Ovary (tissue), 9 donors: ENCODE measurements around the gene CHD6. TPM values are rescaled to one million over a fixed set of nuclear protein-coding genes. Genes with fewer than 3 reads are reported as not detected.

Source experiments
- DNase-seq, 5 donors: peaks; one replicate each; pipeline ENCODE4 v3.0.0-alpha.2; 2019 to 2020
- H3K27ac ChIP-seq, 2 donors: fragments of 200-600 bp; one replicate each; pipeline versions ENCODE4 v1.5.1 to v1.8.0; 2019 to 2022
- H3K27me3 ChIP-seq: fragments of 200-600 bp; one replicate; pipeline ENCODE4 v1.8.0; 2022
- H3K36me3 ChIP-seq: fragments of 200-600 bp; sonication (generic); one replicate; pipeline ENCODE4 v1.5.1; 2019
- H3K4me1 ChIP-seq: one replicate; pipeline ENCODE4 v1.8.1; 2013; ENCODE audit warnings: mild to moderate bottlenecking, moderate library complexity; ENCODE audit not compliant: insufficient read depth
- H3K4me3 ChIP-seq: fragments of 200-600 bp; sonication (generic); one replicate; pipeline ENCODE4 v1.5.1; 2017
- H3K9me3 ChIP-seq, 2 donors: fragments of 200-600 bp in 1 of 2; sonication (generic) in 1 of 2; one replicate each; pipeline versions ENCODE4 v1.5.1 to v1.8.1; 2013 to 2019; ENCODE audit warnings: mild to moderate bottlenecking in 1 of 2, moderate library complexity in 1 of 2
- CTCF ChIP-seq, 3 donors: fragments of 450-650 bp in 2 of 3; fragments of 200-600 bp in 1 of 3; IDR thresholded peaks; one replicate each; pipeline versions ENCODE4 v1.5.1 to v1.8.0; 2016 to 2022; ENCODE audit warnings: antibody characterized with exemption in 3 of 3, mild to moderate bottlenecking in 1 of 3
- EP300 ChIP-seq: sonication (generic); formaldehyde crosslinking; IDR thresholded peaks from one replicate; pipeline ENCODE4 v1.6.1; 2017; ENCODE audit warnings: antibody characterized with exemption
- POLR2A ChIP-seq: fragments of 450-650 bp; IDR thresholded peaks from one replicate; pipeline ENCODE4 v1.6.1; 2017; ENCODE audit warnings: antibody characterized with exemption, mild to moderate bottlenecking, moderate library complexity
- WGBS, 3 donors: extraction: QIAGEN DNeasy Blood & Tissue Kit in 1 of 3; methylation state at CpG; one replicate each; pipeline versions ENCODE4 v1.1.5 to v1.1.7; 2013 to 2017; 5-methylcytosine and 5-hydroxymethylcytosine counted together
- intact Hi-C, 4 donors: fragments of 100-400 bp; cut with DNase I; formaldehyde crosslinking; loops; one replicate each; pipeline versions ENCODE4 v1.11.0 to v1.15.1; 2022 to 2023
- polyA plus RNA-seq, 2 donors: library from polyadenylated mRNA; stranded (reverse); fragments of 200-250 nt in 1 of 2; fragments of 350-450 nt in 1 of 2; fragmentation: Illumina TruSeq in 1 of 2; extraction: RNeasy Lipid Tissue Mini Kit (QIAGEN cat#74804) in 1 of 2; gene quantifications; one replicate each; pipeline ENCODE4 v1.2.3, GENCODE V29; 2013 to 2014
- total RNA-seq, 7 donors: library from RNA; depleted of rRNA in 2 of 7; stranded (reverse); fragments of >200 nt in 2 of 7; fragmentation: NEBNext Ultra II Directional in 3 of 7; extraction: Animal tissue kit (Norgen Biotek cat#: 25700) in 3 of 7; gene quantifications; one replicate each; pipeline versions ENCODE4 v1.1.0 to v1.2.4, GENCODE V29; 2016 to 2023
- donor health status: DM: no; HTN: no; CAD: no; lungs with moderate emphysema.
- donor health status: DM: no; HTN: no; CAD: no.
- donor health status: Bipolar disorder and iron deficiency.
- donor health status: DM: yes; HTN: yes; CAD: no.
- donor health status: DM: no; HTN: no; CAD: no.
- donor health status: DM: yes; HTN: yes; CAD: no.

Gene CHD6
- total and polyA plus RNA-seq, 9 donors: 12.1 to 82.4 (median 52.7) TPM

- Histone ChIP-seq H3K36me3 (no peaks in the 10 kb centered on the region), H3K9me3 (no peaks in the 10 kb centered on the region), H3K4me3 (no peak overlapping the region), H3K4me1 (peaks cover 15% of the 10 kb centered on the region), H3K27ac (no peak overlapping the region), H3K27me3 (no peaks in the 10 kb centered on the region)
- TF ChIP-seq EP300: no peak
- no peak for TF ChIP-seq POLR2A
- TF ChIP-seq CTCF (IDR thresholded peaks at IDR 0.05): no peak
- no peak for DNase-seq
- 70 to 75% (median 72%) methylated on average over 6 of the region's 6 CpGs for WGBS, 3 donors
- intact Hi-C loops: no loop called here
Observed at GRCh38 chr20:41577129-41578009, 40.8 kb downstream of the CHD6 start.

GRCh38 chr20:41575412-41575811, 42.8 kb downstream of the CHD6 start:
- Histone ChIP-seq H3K27ac (no peak overlapping the region), H3K9me3 (no peaks in the 10 kb centered on the region), H3K4me1 (peaks cover 20% of the 10 kb centered on the region), H3K27me3 (no peaks in the 10 kb centered on the region), H3K36me3 (no peaks in the 10 kb centered on the region), H3K4me3 (no peak overlapping the region)
- DNase-seq: no peak
- intact Hi-C loops: no loop called here
- 93 to 94% (median 93%) methylated on average over 3 of the region's 3 CpGs for WGBS, 3 donors
- no peak for TF ChIP-seq CTCF (IDR thresholded peaks at IDR 0.05)
- TF ChIP-seq EP300: no peak
- TF ChIP-seq POLR2A: no peak

- Histone ChIP-seq H3K27me3 (no peaks in the 10 kb centered on the region), H3K36me3 (no peaks in the 10 kb centered on the region), H3K4me3 (no peak overlapping the region), H3K4me1 (peaks cover 19% of the 10 kb centered on the region), H3K27ac (no peak overlapping the region), H3K9me3 (no peaks in the 10 kb centered on the region)
- intact Hi-C loops: no loop called here
- DNase-seq: no peak
- WGBS, 3 donors: 84 to 89% (median 89%) methylated on average over 7 of the region's 7 CpGs
- TF ChIP-seq EP300: no peak
- no peak for TF ChIP-seq POLR2A
- TF ChIP-seq CTCF (IDR thresholded peaks at IDR 0.05): no peak
Observed at GRCh38 chr20:41574802-41575389, 43.3 kb downstream of the CHD6 start.

GRCh38 chr20:41573955-41574354, 44.2 kb downstream of the CHD6 start:
- Histone ChIP-seq H3K36me3 (no peaks in the 10 kb centered on the region), H3K4me1 (peaks cover 23% of the 10 kb centered on the region), H3K27ac (no peak overlapping the region), H3K4me3 (no peak overlapping the region), H3K27me3 (no peaks in the 10 kb centered on the region), H3K9me3 (no peaks in the 10 kb centered on the region)
- intact Hi-C loops: no loop called here
- no peak for DNase-seq
- TF ChIP-seq CTCF (IDR thresholded peaks at IDR 0.05) (no peak), POLR2A (no peak), EP300 (no peak)
- 61 to 75% (median 64%) methylated on average over 2 of the region's 2 CpGs for WGBS, 3 donors
